Suprapubic skin (tissue), 4 donors: Measurements from ENCODE around the gene LRP3. TPM values are rescaled to one million over a fixed set of nuclear protein-coding genes. Genes with fewer than 3 reads are reported as not detected.

Experiments used
- DNase-seq, 2 donors: peaks; one replicate each; pipeline ENCODE4 v3.0.0-alpha.2; 2019; ENCODE audit warnings: low spot score in 2 of 2
- H3K27ac ChIP-seq: fragments of 200-600 bp; sonication (generic); one replicate; pipeline ENCODE4 v1.5.1; 2019
- H3K27me3 ChIP-seq: fragments of 200-600 bp; sonication (generic); one replicate; pipeline ENCODE4 v1.5.1; 2019
- H3K36me3 ChIP-seq: fragments of 200-600 bp; sonication (generic); one replicate; pipeline ENCODE4 v1.5.1; 2019
- H3K4me1 ChIP-seq: fragments of 200-600 bp; sonication (generic); one replicate; pipeline ENCODE4 v1.5.1; 2019
- H3K4me3 ChIP-seq: fragments of 200-600 bp; sonication (generic); one replicate; pipeline ENCODE4 v1.5.1; 2019; ENCODE audit warnings: mild to moderate bottlenecking
- H3K9me3 ChIP-seq: fragments of 200-600 bp; sonication (generic); one replicate; pipeline ENCODE4 v1.5.1; 2019
- CTCF ChIP-seq, 2 donors: fragments of 200-600 bp in 1 of 2; fragments of 450-650 bp in 1 of 2; sonication (generic) in 1 of 2; IDR thresholded peaks; one replicate each; pipeline ENCODE4 v1.5.1; 2016 to 2019; ENCODE audit warnings: antibody characterized with exemption in 2 of 2, mild to moderate bottlenecking in 1 of 2, moderate library complexity in 1 of 2
- EP300 ChIP-seq: sonication (generic); formaldehyde crosslinking; IDR thresholded peaks from one replicate; pipeline ENCODE4 v1.6.1; 2017; ENCODE audit warnings: antibody characterized with exemption
- POLR2A ChIP-seq, 2 donors: fragments of 450-650 bp; IDR thresholded peaks; one replicate each; pipeline ENCODE4 v1.6.1; 2017; ENCODE audit warnings: antibody characterized with exemption in 2 of 2, mild to moderate bottlenecking in 2 of 2, moderate library complexity in 2 of 2
- POLR2AphosphoS5 ChIP-seq, 3 donors: sonication (generic); formaldehyde crosslinking; IDR thresholded peaks; one replicate each; pipeline ENCODE4 v1.6.1; 2017; ENCODE audit warnings: antibody characterized with exemption in 3 of 3
- WGBS: methylation state at CpG from one replicate; pipeline ENCODE4 v1.1.5; 2018; 5-methylcytosine and 5-hydroxymethylcytosine counted together
- total RNA-seq, 4 donors: library from RNA; depleted of rRNA; stranded (reverse); fragments of >200 nt; gene quantifications; one replicate each; pipeline ENCODE4 v1.1.0, GENCODE V29; 2016

Gene LRP3
- total RNA-seq, 4 donors from 2014 or later = 9.8 to 17.1 (median 14.0) TPM

GRCh38 chr19:33235269-33235995 is 41.3 kb downstream of the LRP3 start:
- no peaks in the 10 kb centered on the region for H3K36me3 ChIP-seq
- peaks cover 4% of the 10 kb centered on the region for H3K4me1 ChIP-seq
- H3K27ac ChIP-seq = no peak overlapping the region
- DNase-seq = peak; percentile 89 to 92
- H3K27me3 ChIP-seq = peaks cover 17% of the 10 kb centered on the region
- WGBS = 49% methylated on average over 8 of the region's 30 CpGs
- no peak overlapping the region for H3K4me3 ChIP-seq
- TF ChIP-seq POLR2AphosphoS5 (IDR thresholded peaks at IDR 0.05) = no peak
- no peak for TF ChIP-seq EP300
- TF ChIP-seq CTCF (IDR thresholded peaks at IDR 0.05) = peak; percentile 57 to 85
- TF ChIP-seq POLR2A (IDR thresholded peaks at IDR 0.05) = no peak
- no peaks in the 10 kb centered on the region for H3K9me3 ChIP-seq

- H3K9me3 ChIP-seq = no peaks in the 10 kb centered on the region
- no peak for DNase-seq
- H3K36me3 ChIP-seq = no peaks in the 10 kb centered on the region
- H3K27me3 ChIP-seq = peaks cover 16% of the 10 kb centered on the region
- H3K4me1 ChIP-seq = peaks cover 6% of the 10 kb centered on the region
- H3K4me3 ChIP-seq = no peak overlapping the region
- TF ChIP-seq POLR2A (IDR thresholded peaks at IDR 0.05) = no peak
- no peak for TF ChIP-seq EP300
- 94% methylated on average over 19 of the region's 20 CpGs for WGBS
- no peak overlapping the region for H3K27ac ChIP-seq
Observed at GRCh38 chr19:33235996-33236350, 41.8 kb downstream of the LRP3 start.

GRCh38 chr19:33236696-33237390 is 42.7 kb downstream of the LRP3 start:
- DNase-seq = no peak
- no peak for TF ChIP-seq EP300
- TF ChIP-seq CTCF (IDR thresholded peaks at IDR 0.05) = no peak
- no peak for TF ChIP-seq POLR2A (IDR thresholded peaks at IDR 0.05)
- no peak for TF ChIP-seq POLR2AphosphoS5 (IDR thresholded peaks at IDR 0.05)
- H3K27me3 ChIP-seq = peaks cover 16% of the 10 kb centered on the region
- no peaks in the 10 kb centered on the region for H3K36me3 ChIP-seq
- no peak overlapping the region for H3K4me3 ChIP-seq
- H3K4me1 ChIP-seq = peaks cover 14% of the 10 kb centered on the region
- H3K9me3 ChIP-seq = no peaks in the 10 kb centered on the region
- WGBS = 77% methylated on average over 13 of the region's 16 CpGs
- no peak overlapping the region for H3K27ac ChIP-seq

GRCh38 chr19:33238481-33239149 is 44.5 kb downstream of the LRP3 start:
- Histone ChIP-seq H3K27me3 (peaks cover 16% of the 10 kb centered on the region), H3K4me3 (no peak overlapping the region), H3K27ac (no peak overlapping the region), H3K36me3 (no peaks in the 10 kb centered on the region), H3K9me3 (no peaks in the 10 kb centered on the region), H3K4me1 (peaks cover 16% of the 10 kb centered on the region)
- TF ChIP-seq CTCF (IDR thresholded peaks at IDR 0.05) (no peak), EP300 (no peak), POLR2AphosphoS5 (IDR thresholded peaks at IDR 0.05) (no peak), POLR2A (IDR thresholded peaks at IDR 0.05) (no peak)
- no peak for DNase-seq
- 86% methylated on average over 10 of the region's 10 CpGs for WGBS

GRCh38 chr19:33239223-33239975 is 45.3 kb downstream of the LRP3 start:
- Histone ChIP-seq H3K4me1 (peaks cover 16% of the 10 kb centered on the region), H3K36me3 (no peaks in the 10 kb centered on the region), H3K27ac (no peak overlapping the region), H3K4me3 (no peak overlapping the region), H3K27me3 (peaks cover 8% of the 10 kb centered on the region), H3K9me3 (no peaks in the 10 kb centered on the region)
- TF ChIP-seq EP300 (no peak), POLR2AphosphoS5 (IDR thresholded peaks at IDR 0.05) (no peak), POLR2A (IDR thresholded peaks at IDR 0.05) (no peak), CTCF (IDR thresholded peaks at IDR 0.05) (no peak)
- 84% methylated on average over 10 of the region's 10 CpGs for WGBS
- DNase-seq = no peak
